ENCODE data around the gene PTPN22.

The PTPN22 gene

GRCh38 chr1:113770031-113770430 lies 101.5 kb downstream of the PTPN22 start:
- TF ChIP-seq CTCF (conservative IDR thresholded peaks at IDR 0.05; ENCODE audit: control insufficient read depth, insufficient read depth, low read depth, low read length), result no peak
- no peak overlapping the region for H3K4me3 ChIP-seq (ENCODE audit: control insufficient read depth, low read depth, low read length)
- no peak for DNase-seq (ENCODE audit: low read depth)

GRCh38 chr1:113769601-113769970 lies 101.9 kb downstream of the PTPN22 start:
- no peak for TF ChIP-seq CTCF (conservative IDR thresholded peaks at IDR 0.05; ENCODE audit: control insufficient read depth, insufficient read depth, low read depth, low read length)
- no peak overlapping the region for H3K4me3 ChIP-seq (ENCODE audit: control insufficient read depth, low read depth, low read length)
- no peak for DNase-seq (ENCODE audit: low read depth)

- TF ChIP-seq CTCF (conservative IDR thresholded peaks at IDR 0.05; ENCODE audit: control insufficient read depth, insufficient read depth, low read depth, low read length), result no peak
- DNase-seq (ENCODE audit: low read depth), result no peak
- H3K4me3 ChIP-seq (ENCODE audit: control insufficient read depth, low read depth, low read length), result no peak overlapping the region
These were observed 102.5 kb downstream of the PTPN22 start for GRCh38 chr1:113768916-113769600.

DNA sequence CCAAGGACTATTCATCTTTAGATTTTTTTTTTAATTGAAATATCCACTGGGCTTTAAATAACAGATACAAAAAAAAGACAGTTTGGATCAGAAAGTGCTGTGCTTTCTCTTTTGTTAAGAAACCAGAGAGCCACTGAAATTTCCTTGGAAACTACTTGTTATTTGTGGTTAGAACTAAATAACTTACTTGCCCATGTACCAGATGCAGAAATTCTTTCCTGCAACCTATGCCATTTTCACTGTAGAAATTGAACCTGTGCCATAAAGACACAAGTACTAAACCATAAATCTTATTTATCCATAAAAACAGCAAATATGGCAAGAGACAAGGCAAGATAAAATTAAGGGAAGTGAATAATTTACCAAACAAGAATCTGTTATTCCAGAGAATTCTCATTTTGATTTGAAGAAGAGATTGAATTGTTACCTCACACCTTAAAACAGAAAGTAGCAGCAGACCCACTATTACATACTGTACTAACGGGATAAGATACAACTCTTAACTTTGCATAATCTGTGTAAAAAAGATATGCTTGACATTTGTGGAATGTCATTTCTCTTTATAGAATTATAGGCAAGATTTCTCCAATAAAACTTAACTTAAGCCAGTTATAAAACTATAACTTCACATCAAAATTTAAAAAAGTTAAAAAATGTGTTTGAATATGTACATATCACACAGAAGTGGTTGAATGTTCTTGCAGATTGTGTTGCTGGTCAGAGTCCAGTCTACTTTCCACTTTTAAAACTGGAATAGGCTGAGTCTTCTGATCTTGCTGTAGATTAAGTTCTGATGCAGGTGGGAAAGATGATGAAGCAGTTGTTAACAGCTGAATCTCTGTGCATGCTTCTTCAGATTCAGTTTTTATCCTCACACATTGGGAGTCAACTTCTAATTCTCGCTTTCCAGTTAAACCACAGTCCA lies 105.9 kb downstream of the PTPN22 start:
- TF ChIP-seq CTCF (conservative IDR thresholded peaks at IDR 0.05; ENCODE audit: control insufficient read depth, insufficient read depth, low read depth, low read length), result no peak
- DNase-seq (ENCODE audit: low read depth), result no peak

More for the DNA sequence above, 105.9 kb downstream of the PTPN22 start:
- no peak overlapping the region for H3K4me3 ChIP-seq (ENCODE audit: control insufficient read depth, low read depth, low read length)

All from fibroblast of mammary gland (primary cell).